GM12878 (cell line): ENCODE data around the gene PPM1N. TPM values are rescaled to one million over a fixed set of nuclear protein-coding genes. Genes with fewer than 3 reads are reported as not detected.

Experiments used
- BACH1 ChIP-seq: fragments of 450-650 bp; IDR thresholded peaks from 2 replicates; pipeline ENCODE4 v1.6.1; 2017; ENCODE audit warnings: mild to moderate bottlenecking, borderline replicate concordance
- BRCA1 ChIP-seq: IDR thresholded peaks from 2 replicates; pipeline ENCODE4 v1.6.1; 2011; ENCODE audit warnings: low read depth, low read length, improper control_type of control experiment
- CBFB ChIP-seq: IDR thresholded peaks from 2 replicates; pipeline ENCODE4 v1.6.1; 2016; ENCODE audit warnings: antibody characterized with exemption, low read depth
- FOS ChIP-seq: IDR thresholded peaks from 3 replicates; pipeline ENCODE4 v1.6.1; 2011; ENCODE audit warnings: borderline replicate concordance; ENCODE audit not compliant: insufficient read length; ENCODE audit errors: extremely low read depth
- FOXK2 ChIP-seq: fragments of 450-650 bp; IDR thresholded peaks from 2 replicates; pipeline ENCODE4 v1.6.1; 2017; ENCODE audit warnings: mild to moderate bottlenecking, moderate library complexity
- HDGF ChIP-seq: fragments of 450-650 bp; IDR thresholded peaks from 2 replicates; pipeline ENCODE4 v1.6.1; 2016; ENCODE audit warnings: antibody characterized with exemption
- IKZF2 ChIP-seq, 2 experiments: fragments of 450-650 bp; IDR thresholded peaks; 2 replicates each; pipeline ENCODE4 v1.6.1; 2017; ENCODE audit warnings: mild to moderate bottlenecking in 2 of 2, moderate library complexity in 2 of 2
- JUND ChIP-seq: IDR thresholded peaks from 2 replicates; pipeline ENCODE4 v1.6.1; 2012; ENCODE audit warnings: low read depth, mild to moderate bottlenecking, low read length, improper control_type of control experiment, moderate library complexity
- MEF2A ChIP-seq: IDR thresholded peaks from 2 replicates; pipeline ENCODE4 v1.6.1; 2011; ENCODE audit warnings: low read depth, mild to moderate bottlenecking, low read length, moderate library complexity; ENCODE audit not compliant: insufficient read depth
- MTA2 ChIP-seq: fragments of 450-650 bp; IDR thresholded peaks from 2 replicates; pipeline ENCODE4 v1.6.1; 2016; ENCODE audit warnings: low read depth, mild to moderate bottlenecking, moderate library complexity
- MTA3 ChIP-seq: IDR thresholded peaks from 2 replicates; pipeline ENCODE4 v1.6.1; 2012; ENCODE audit warnings: low read length, inconsistent platforms, borderline replicate concordance
- MYC ChIP-seq: IDR thresholded peaks from 2 replicates; pipeline ENCODE4 v1.6.1; 2011; ENCODE audit warnings: mild to moderate bottlenecking, low read length, moderate library complexity, inconsistent platforms; ENCODE audit not compliant: insufficient read depth, insufficient replicate concordance, insufficient read length, severe bottlenecking
- NFIC ChIP-seq: IDR thresholded peaks from 2 replicates; pipeline ENCODE4 v1.6.1; 2012; ENCODE audit warnings: low read depth, mild to moderate bottlenecking, inconsistent platforms, low read length, moderate library complexity
- NFXL1 ChIP-seq: fragments of 450-650 bp; IDR thresholded peaks from 2 replicates; pipeline ENCODE4 v1.6.1; 2017; ENCODE audit warnings: antibody characterized with exemption, mild to moderate bottlenecking, borderline replicate concordance
- PML ChIP-seq: IDR thresholded peaks from 2 replicates; pipeline ENCODE4 v1.6.1; 2012; ENCODE audit warnings: low read length, inconsistent platforms
- POLR2AphosphoS2 ChIP-seq: IDR thresholded peaks from 2 replicates; pipeline ENCODE4 v1.6.1; 2011; ENCODE audit warnings: low read depth, mild to moderate bottlenecking, low read length, improper control_type of control experiment, moderate library complexity
- RB1 ChIP-seq: fragments of 450-650 bp; formaldehyde crosslinking; IDR thresholded peaks from 2 replicates; pipeline ENCODE4 v1.6.1; 2017; ENCODE audit warnings: mild to moderate bottlenecking, borderline replicate concordance
- SIN3A ChIP-seq: IDR thresholded peaks from 2 replicates; pipeline ENCODE4 v1.6.1; 2012; ENCODE audit warnings: low read depth, low read length, improper control_type of control experiment
- SKIL ChIP-seq: fragments of 450-650 bp; IDR thresholded peaks from 2 replicates; pipeline ENCODE4 v1.6.1; 2017; ENCODE audit warnings: mild to moderate bottlenecking, low read depth, inconsistent platforms; ENCODE audit not compliant: poor library complexity, severe bottlenecking
- SP1 ChIP-seq: IDR thresholded peaks from one replicate; pipeline ENCODE4 v1.6.1; 2011; ENCODE audit warnings: low read depth, low read length
- STAT1 ChIP-seq: fragments of 450-650 bp; conservative IDR thresholded peaks from 2 replicates; pipeline ENCODE4 v1.6.1; 2014; ENCODE audit warnings: antibody characterized with exemption, mild to moderate bottlenecking
- TARDBP ChIP-seq: IDR thresholded peaks from 2 replicates; pipeline ENCODE4 v1.6.1; 2016; ENCODE audit warnings: borderline replicate concordance
- polyA plus RNA-seq, 11 experiments: library from polyadenylated mRNA; depleted of rRNA in 4 of 11; unstranded in 6 of 11; stranded (reverse) in 5 of 11; fragments of >200 nt; fragmentation: Nextera tagmentation in 4 of 11; fragmentation: Illumina TruSeq in 1 of 11; extraction: Ambion mirVana in 4 of 11; extraction: Trizol in 1 of 11; gene quantifications; 1 replicate in 1 of 11; 2 replicates in 10 of 11; pipeline versions ENCODE4 v1.2.1 to v1.2.3, GENCODE V29; 2011 to 2016; ENCODE audit warnings: inconsistent platforms in 2 of 11, missing spikeins in 2 of 11, low read depth in 1 of 11
- total RNA-seq, 4 experiments: library from RNA; depleted of rRNA in 3 of 4; stranded (reverse); fragments of >200 nt in 3 of 4; fragmentation: Illumina TruSeq in 1 of 4; extraction: Trizol in 1 of 4; gene quantifications; 2 replicates each; pipeline versions ENCODE4 v1.2.1 to v1.2.3, GENCODE V29; 2013 to 2021
- TF ChIP-seq, protein P1 (sequence below): IDR thresholded peaks from 2 replicates; pipeline ENCODE4 v1.6.1; 2012; ENCODE audit warnings: low read depth, low read length, improper control_type of control experiment
- TF ChIP-seq, protein P2 (sequence below): fragments of 450-650 bp; IDR thresholded peaks from 2 replicates; pipeline ENCODE4 v1.6.1; 2014; ENCODE audit warnings: mild to moderate bottlenecking
- TF ChIP-seq, protein P3 (sequence below): fragments of 450-650 bp; IDR thresholded peaks from 2 replicates; pipeline ENCODE4 v1.6.1; 2018; ENCODE audit warnings: borderline replicate concordance, mild to moderate bottlenecking; ENCODE audit not compliant: partially characterized antibody

The PPM1N gene
- total and polyA plus RNA-seq, 10 of the 15 experiments (the other 5 are each of a cell fraction or from before 2014, with no cell fraction given), result 1.6 to 5.4 (median 3.7) TPM

- TF ChIP-seq MYC (no peak), BACH1 (peak; percentile 43; the same call in 1 of the 2 replicates), NFXL1 (no peak), TARDBP (peak; percentile 20; the same call in 1 of the 2 replicates), FOS (no peak), PML (peak; percentile 86; the same call in 1 of the 2 replicates), POLR2AphosphoS2 (peak; percentile 65; the same call in 1 of the 2 replicates), SIN3A (peak; percentile 52; the same call in 1 of the 2 replicates), RB1 (peak; percentile 67; the same call in 1 of the 2 replicates), BRCA1 (no peak), IKZF2 (IDR thresholded peaks at IDR 0.05) (peak; percentile 54 to 76), MTA2 (0 out of 2 replicates have a peak, but pooled peaks have one; percentile 5), SKIL (peak; percentile 64), MTA3 (no peak), STAT1 (peak; percentile 25; the same call in 1 of the 2 replicates), FOXK2 (no peak), MEF2A (no peak), CBFB (no peak), NFIC (no peak; the same call in 1 of the 2 replicates), JUND (peak; percentile 86), HDGF (no peak), SP1 (no peak)
- TF ChIP-seq, protein P1, sequence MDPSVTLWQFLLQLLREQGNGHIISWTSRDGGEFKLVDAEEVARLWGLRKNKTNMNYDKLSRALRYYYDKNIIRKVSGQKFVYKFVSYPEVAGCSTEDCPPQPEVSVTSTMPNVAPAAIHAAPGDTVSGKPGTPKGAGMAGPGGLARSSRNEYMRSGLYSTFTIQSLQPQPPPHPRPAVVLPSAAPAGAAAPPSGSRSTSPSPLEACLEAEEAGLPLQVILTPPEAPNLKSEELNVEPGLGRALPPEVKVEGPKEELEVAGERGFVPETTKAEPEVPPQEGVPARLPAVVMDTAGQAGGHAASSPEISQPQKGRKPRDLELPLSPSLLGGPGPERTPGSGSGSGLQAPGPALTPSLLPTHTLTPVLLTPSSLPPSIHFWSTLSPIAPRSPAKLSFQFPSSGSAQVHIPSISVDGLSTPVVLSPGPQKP, result no peak
- TF ChIP-seq, protein P2, sequence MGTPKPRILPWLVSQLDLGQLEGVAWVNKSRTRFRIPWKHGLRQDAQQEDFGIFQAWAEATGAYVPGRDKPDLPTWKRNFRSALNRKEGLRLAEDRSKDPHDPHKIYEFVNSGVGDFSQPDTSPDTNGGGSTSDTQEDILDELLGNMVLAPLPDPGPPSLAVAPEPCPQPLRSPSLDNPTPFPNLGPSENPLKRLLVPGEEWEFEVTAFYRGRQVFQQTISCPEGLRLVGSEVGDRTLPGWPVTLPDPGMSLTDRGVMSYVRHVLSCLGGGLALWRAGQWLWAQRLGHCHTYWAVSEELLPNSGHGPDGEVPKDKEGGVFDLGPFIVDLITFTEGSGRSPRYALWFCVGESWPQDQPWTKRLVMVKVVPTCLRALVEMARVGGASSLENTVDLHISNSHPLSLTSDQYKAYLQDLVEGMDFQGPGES, result no peak
- TF ChIP-seq, protein P3, sequence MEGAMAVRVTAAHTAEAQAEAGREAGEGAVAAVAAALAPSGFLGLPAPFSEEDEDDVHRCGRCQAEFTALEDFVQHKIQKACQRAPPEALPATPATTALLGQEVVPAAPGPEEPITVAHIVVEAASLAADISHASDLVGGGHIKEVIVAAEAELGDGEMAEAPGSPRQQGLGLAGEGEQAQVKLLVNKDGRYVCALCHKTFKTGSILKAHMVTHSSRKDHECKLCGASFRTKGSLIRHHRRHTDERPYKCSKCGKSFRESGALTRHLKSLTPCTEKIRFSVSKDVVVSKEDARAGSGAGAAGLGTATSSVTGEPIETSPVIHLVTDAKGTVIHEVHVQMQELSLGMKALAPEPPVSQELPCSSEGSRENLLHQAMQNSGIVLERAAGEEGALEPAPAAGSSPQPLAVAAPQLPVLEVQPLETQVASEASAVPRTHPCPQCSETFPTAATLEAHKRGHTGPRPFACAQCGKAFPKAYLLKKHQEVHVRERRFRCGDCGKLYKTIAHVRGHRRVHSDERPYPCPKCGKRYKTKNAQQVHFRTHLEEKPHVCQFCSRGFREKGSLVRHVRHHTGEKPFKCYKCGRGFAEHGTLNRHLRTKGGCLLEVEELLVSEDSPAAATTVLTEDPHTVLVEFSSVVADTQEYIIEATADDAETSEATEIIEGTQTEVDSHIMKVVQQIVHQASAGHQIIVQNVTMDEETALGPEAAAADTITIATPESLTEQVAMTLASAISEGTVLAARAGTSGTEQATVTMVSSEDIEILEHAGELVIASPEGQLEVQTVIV, result no peak
These were observed 8.2 kb downstream of the PPM1N start (continued) for GRCh38 chr19:45506246-45506988.
